TTC549 (cell line): ENCODE results near the gene TAF15.

ENCODE experiments used
- FAIRE-seq: peaks from 2 replicates; lab custom pipeline; 2012; peaks lifted over from hg19 to GRCh38; lab: Jason Lieb, UNC

The TAF15 gene

DNA sequence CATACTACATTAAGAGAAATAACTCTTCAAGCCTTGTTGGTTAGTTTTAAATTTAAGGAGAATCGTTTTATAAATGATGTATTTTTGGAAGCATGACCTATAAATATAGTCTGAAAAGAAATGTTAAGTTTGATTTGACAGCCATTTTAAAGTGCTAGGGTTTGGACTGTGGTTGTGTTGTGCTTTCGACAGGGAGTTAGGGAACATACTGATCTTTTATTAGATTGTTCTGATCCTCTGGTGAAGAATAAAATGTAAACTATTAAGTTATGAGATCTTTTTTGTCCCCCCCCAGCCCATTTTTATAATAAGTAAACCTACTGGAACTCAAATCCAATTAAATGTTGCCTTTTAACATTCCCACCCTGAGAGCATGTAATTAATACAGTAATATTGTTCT lies 12.0 kb downstream of the TAF15 start:
- no peak for FAIRE-seq

DNA sequence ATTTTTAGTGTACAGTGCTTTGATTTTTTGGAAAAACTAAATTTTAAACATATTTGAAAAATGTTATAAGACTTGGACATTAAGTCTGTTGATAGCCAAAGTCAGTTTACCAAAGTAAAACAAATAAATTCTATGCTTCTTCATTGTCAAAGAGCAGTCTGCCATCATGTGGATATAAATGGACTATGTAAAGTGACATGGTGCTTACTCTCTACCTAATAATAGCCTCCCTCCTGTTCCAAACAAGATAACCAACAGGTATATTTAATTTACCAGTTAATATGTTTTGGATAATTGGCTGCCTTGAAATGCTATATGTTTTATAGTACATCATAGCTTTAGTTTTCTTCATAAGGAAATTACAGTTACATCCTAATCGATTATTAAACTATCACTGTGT lies 15.9 kb downstream of the TAF15 start:
- FAIRE-seq, result no peak

DNA sequence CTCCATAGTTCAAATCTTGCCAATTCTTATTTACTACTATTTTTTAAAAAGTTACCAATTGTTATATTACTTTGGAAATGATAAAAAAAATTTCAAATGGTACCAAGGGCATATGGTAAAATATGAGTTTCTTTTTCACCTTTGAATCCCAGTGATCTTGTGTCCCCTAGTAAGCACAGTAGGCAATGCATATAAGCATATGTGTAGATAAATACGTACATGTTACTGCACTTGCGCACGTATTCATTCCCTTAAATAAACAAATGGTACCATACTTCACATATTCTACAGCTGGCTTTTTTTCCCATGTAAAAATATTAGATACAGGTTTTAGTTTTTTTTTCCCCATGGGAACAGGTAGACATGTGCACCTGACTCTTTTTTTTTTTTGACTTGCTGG lies 31.8 kb downstream of the TAF15 start:
- FAIRE-seq, result no peak

GRCh38 chr17:35841505-35841904 lies 32.2 kb downstream of the TAF15 start:
- FAIRE-seq, result no peak

DNA sequence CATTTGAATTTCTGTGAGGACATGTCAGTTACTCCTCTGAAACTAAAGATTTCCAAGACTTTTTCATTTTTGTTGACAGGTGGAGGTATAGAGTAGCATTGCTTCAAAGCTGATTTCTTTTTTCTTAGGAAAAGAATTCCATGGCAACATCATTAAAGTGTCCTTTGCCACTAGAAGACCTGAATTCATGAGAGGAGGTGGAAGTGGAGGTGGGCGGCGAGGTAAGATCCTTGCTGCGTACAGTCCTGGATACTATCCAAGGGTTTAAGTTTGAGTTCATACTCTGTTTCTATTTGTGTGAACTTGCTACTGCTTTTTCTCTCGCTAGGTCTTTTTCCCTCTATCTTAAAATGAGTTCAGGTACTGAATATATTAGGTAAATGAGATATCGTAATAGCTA lies 33.0 kb downstream of the TAF15 start:
- FAIRE-seq, result no peak

DNA sequence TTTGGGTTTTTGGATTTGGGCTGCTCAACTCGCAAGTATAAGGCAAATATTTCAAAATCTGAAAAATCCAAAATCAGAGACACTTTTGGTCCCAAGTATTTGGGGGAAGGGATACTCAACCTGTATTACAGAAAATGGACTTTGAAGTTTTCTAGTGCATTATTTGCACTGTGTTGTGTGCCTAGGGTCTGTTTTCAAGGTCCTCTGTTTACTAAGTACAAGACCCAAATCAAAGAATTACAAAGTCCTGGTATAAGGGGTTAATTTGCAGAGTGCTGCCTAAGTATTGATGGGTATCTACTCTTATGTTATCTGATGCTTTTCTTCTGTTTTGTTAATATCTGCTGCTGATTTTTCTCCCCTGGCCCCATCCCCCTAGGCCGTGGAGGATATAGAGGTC lies 34.4 kb downstream of the TAF15 start:
- no peak for FAIRE-seq

DNA sequence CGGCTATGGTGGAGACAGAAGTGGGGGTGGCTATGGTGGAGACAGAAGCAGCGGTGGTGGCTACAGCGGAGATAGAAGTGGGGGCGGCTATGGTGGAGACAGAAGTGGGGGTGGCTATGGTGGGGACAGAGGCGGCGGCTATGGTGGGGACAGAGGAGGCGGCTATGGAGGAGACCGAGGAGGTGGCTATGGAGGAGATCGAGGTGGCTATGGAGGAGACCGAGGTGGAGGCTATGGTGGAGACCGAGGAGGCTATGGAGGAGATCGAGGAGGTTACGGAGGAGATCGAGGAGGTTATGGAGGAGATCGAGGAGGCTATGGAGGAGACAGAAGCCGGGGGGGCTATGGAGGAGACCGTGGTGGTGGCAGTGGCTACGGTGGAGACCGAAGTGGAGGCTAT lies 35.3 kb downstream of the TAF15 start:
- FAIRE-seq, result no peak

GRCh38 chr17:35846055-35846809 lies 36.9 kb downstream of the TAF15 start:
- FAIRE-seq, result no peak

GRCh38 chr17:35847006-35847405 lies 37.7 kb downstream of the TAF15 start:
- FAIRE-seq, result no peak

GRCh38 chr17:35847633-35848373 lies 38.5 kb downstream of the TAF15 start:
- FAIRE-seq, result no peak

DNA sequence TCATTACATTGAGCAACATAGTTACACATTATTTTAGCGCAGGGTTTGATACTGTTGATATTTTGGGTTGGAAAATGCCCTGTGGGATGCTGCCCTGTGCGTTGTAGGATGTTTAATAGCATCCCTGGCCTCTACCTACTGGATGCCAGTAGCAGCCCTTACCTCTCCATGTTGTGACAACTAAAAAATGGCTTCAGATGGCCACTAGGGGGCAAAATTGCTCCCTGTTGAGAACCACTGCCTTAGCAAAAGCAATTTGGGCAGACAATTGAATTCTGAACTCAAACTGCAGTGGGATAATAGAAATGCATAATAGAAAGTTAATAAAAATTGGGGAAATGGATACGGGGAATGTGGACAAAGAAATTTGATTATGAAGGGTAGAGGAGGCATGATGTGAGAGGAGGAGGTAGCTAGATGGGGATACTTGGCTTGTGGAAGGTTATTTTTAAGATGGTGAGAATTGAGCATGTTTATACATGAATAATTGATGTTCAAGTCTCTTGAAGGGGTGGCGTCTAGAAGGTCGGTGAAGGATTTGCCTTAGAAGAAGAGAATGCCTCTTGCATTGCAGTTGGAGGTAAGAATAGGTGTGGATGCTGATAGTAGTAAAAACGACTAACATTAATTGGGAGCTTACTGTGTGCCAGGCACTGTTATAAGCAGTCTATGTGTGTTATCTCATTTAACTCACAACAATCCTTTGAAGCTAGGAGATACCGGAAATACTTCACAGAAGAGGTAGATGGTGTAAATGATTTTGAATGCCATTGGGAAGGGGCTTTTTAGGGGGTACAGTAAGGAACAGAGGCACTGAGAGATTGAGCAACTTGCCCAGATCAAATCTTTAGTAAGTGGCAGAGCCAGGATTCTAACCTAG lies 40.4 kb downstream of the TAF15 start:
- FAIRE-seq, result no peak

DNA sequence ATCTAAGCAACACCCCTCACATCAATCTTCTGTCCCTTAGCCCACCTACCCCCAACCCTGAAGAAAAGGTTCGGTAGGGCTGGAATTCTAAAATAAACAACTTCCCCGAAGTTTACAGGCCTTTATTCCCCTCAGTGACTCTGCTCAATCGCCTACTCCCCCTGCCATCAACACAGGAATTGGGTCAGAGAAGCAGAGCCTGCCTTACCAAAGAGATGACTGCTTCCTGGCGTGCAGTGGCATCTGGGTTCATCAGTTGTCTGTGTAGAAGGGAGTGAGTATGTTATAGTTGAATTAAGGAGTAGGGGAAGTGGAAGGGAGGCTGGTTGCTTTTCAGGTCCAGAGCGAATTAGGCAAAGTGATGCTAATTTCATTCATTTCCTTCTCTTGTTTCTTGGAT lies 46.7 kb downstream of the TAF15 start:
- FAIRE-seq, result no peak

DNA sequence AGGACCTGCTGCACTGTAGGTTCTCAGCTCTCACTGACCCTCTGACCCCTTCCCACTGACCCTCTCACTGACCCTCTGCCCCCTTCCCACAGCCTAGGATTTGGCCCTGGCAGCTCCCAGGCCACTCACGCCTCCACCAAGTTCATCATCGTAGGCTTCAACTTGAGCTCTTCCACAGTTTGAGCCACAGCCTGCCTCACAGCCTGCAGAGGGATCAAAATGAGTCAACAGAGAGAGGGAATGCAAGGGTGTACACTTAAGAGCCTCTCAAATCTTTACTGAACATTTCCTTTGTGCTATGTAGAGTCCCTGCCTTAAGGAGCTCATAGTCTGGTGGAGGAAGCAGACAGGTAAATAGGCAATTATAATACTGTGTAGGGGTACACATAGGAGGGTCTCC lies 47.3 kb downstream of the TAF15 start:
- no peak for FAIRE-seq

- no peak for FAIRE-seq
These were observed 55.6 kb downstream of the TAF15 start for GRCh38 chr17:35864853-35865252.

GRCh38 chr17:35865412-35866340 lies 56.4 kb downstream of the TAF15 start:
- FAIRE-seq, result no peak

DNA sequence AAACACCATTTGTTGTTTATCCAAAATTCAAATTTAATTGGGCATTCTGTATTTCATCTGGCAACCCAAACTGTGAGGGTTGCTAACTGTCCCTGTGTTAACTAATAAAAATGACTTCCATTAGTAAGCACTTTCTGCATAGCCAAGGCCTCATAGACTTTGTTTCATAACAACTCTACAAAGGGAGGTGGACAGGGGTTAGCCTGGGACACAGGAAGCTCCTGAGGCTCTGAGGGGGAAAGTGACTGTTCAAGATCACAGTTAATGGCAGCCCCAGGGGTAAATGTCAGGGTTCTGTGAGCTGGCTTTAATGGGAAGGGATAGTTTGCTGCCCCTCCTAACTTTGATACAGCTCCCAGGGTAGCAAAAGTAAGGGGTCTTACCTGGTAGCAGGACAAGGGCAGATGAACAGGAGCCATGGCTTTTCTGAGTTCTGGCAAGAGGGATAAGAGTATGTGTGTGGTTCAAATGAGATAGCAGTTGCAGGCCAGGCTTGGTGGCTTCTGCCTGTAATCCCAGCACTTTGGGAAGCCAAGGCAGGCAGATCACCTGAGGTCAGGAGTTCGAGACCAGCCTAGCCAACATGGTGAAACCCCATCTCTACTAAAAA lies 57.2 kb downstream of the TAF15 start:
- no peak for FAIRE-seq

GRCh38 chr17:35867574-35867973 lies 58.3 kb downstream of the TAF15 start:
- no peak for FAIRE-seq

DNA sequence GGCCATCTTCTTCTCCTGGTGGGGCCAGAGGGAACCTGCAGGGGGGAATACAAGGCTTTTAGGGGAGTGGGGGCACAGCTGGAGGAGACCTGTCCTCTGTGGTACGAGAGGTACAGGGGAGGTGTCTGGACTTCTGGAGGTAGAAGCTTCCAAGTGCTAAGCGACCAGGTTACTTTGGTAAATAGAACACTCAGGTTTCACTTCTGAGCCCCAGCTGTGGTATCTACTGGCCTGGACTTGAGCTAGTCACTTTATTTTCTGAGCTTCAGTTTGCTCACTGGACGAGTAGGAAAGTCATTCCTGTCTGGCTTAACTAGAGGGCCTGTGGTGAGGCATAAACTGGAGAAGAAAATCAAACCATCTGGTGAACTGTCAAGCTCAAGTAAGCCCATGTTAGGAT lies 59.5 kb downstream of the TAF15 start, which contains the start of gene HEATR9:
Gene HEATR9, minus strand, starts transcription at position 155 of the 400 bp plus-strand sequence. Its CDS starts 149 bp downstream, at position 6.
- FAIRE-seq, result no peak

DNA sequence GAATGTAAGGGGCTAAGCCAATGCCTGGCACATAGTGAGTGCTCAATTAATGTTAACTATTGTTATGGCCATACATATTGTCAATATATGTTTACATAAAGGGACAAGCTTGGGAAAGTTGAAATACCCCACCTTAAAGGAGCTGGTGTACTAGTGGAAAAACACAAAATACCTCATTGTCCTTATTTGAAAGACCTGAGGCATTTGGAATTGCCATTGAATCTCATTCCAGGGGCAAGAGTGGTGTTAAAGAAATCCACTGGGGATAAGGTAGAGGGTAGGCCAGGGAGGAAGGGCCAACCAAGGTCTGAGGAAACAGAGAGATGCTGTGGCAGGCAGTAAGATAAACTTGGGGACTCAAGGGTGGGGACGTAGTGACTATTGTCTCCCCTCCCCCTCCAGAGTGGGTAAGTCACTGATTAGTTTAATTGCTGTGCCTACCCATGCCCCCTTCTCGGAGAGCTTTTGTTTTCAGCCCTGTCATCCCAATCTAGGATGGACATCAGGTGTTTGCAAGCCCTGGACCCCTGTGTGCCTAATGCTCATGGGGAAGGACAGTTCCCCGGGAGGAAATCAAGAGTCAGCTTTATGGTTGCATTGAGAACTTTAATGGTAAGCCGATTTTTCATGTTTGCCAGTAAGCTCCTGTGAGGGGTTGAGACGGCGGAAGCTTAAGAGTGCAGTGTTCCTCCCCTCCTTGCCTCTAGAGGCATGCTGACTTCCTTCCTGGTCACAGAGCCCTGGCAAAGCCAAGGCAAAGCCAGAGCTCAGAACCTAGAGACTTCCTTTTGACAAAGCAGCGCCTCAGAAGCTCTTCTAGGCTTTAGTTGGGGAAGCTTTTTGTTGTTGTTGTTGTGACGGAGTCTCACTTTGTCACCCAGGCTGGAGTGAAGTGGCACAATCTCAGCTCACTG lies 61.9 kb downstream of the TAF15 start:
- FAIRE-seq, result no peak
